Stimulated activated CD8-positive, alpha-beta memory T cell treated with anti-CD3 and anti-CD28 coated beads, Interleukin-7, amount 100 ng/mL, for 4 hours (primary cell): ENCODE data around the gene NAALADL2.

Source experiments
- DNase-seq, 2 donors: peaks; one replicate each; pipeline ENCODE4 v3.0.0-alpha.2; 2020; ENCODE audit warnings: low read depth in 2 of 2

The NAALADL2 gene

DNA sequence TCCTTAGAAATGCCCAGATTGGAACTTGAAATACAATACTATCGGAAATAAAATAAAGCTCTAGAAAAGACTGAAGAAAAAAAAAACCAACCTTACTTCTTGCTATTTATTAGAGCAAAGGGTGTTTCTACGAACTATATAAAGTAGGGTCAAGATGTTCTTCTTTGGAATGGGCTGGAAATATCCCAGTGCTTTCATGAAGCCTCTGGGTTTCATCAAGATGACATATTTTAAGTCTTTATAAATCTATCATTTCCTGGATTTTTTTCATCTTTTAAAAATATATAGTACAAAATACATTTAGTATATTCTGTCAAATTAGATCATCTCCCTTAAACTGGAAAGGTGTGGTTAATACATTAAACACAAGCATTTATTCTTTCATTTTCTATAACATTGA is 978.8 kb downstream of the NAALADL2 start:
- no peak for DNase-seq

GRCh38 chr3:175839366-175840005 is 980.4 kb downstream of the NAALADL2 start:
- no peak for DNase-seq

DNA sequence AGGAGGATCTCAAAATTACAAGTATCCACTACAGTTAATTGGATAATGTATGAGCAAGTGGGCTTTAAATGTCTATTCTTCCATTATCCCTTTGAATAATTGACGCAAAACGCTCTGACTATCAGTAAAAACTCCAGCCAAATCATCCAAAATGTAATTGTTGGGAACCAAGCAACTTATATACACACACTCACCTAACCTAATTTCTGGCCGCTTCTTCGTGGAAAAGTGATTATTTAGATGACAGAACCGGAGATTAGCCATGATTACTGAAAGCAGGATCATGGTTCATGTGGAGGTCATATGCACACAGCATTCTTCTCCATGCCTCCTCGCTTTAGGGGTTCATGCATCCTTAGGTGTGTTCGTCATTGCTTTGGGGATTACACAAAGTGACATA is 992.4 kb downstream of the NAALADL2 start:
- no peak for DNase-seq

- no peak for DNase-seq
Measured at GRCh38 chr3:175852560-175852959, 993.4 kb downstream of the NAALADL2 start.

DNA sequence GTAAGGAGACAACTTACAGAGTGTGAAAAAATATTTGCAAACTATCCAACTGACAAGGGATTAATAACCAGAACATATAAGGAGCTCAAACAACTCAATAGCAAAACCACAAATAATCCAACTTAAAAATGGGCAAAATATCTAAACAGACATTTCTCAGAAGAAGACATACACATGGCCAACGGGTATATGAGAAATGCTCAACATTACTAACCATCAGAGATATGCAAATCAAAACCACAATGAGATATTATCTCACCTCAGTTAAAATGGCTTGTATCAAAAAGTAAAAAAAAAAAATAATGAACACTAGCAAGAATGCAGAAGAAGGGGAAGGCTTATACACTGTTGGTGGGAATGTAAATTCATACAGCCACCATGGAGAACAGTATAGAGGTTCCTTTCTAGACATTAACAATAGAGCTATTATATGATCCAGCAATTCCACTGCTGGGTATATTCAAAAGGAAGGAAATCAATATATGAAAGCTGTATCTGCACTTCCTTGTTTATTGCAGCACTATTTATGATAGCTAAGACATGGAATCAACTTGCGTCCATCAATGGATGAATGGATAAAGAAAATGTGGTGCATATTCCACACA is 998.6 kb downstream of the NAALADL2 start:
- DNase-seq = no peak
